KMS-11 (cell line): Measurements from ENCODE around the gene TRIM8.

Source experiments
- H2AFZ ChIP-seq: fragments of 200-600 bp; sonication (generic); 2 replicates; pipeline ENCODE4 v1.6.1; 2016; ENCODE audit warnings: antibody characterized with exemption, mixed run types, low read depth
- H3K27ac ChIP-seq: fragments of 200-600 bp; sonication (generic); 2 replicates; pipeline ENCODE4 v1.6.1; 2016; ENCODE audit warnings: mild to moderate bottlenecking, mixed run types
- H3K27me3 ChIP-seq: fragments of 200-600 bp; sonication (generic); 2 replicates; pipeline ENCODE4 v1.6.1; 2017; ENCODE audit warnings: mild to moderate bottlenecking, low read depth, mixed run types, moderate library complexity; ENCODE audit not compliant: insufficient read depth
- H3K36me3 ChIP-seq: fragments of 200-600 bp; sonication (generic); 2 replicates; pipeline ENCODE4 v1.6.1; 2017; ENCODE audit warnings: mild to moderate bottlenecking, mixed run types; ENCODE audit not compliant: insufficient read depth
- H3K4me1 ChIP-seq: fragments of 200-600 bp; sonication (generic); 2 replicates; pipeline ENCODE4 v1.6.1; 2016; ENCODE audit warnings: mild to moderate bottlenecking, low read depth, mixed run types; ENCODE audit not compliant: poor library complexity, severe bottlenecking
- H3K4me2 ChIP-seq: fragments of 200-600 bp; sonication (generic); 2 replicates; pipeline ENCODE4 v1.7.0; 2016; ENCODE audit warnings: mild to moderate bottlenecking, mixed run types
- H3K4me3 ChIP-seq: fragments of 200-600 bp; sonication (generic); IDR thresholded peaks from 2 replicates; pipeline ENCODE4 v1.6.1; 2017; ENCODE audit warnings: low read depth, low read length, mixed read lengths; ENCODE audit not compliant: insufficient read depth
- H3K79me2 ChIP-seq: fragments of 200-600 bp; sonication (generic); 2 replicates; pipeline ENCODE4 v1.6.1; 2016; ENCODE audit warnings: low read depth, mixed run types; ENCODE audit not compliant: insufficient read depth
- H3K9ac ChIP-seq: fragments of 200-600 bp; sonication (generic); 2 replicates; pipeline ENCODE4 v1.6.1; 2016; ENCODE audit warnings: mild to moderate bottlenecking, mixed run types
- H4K20me1 ChIP-seq: fragments of 200-600 bp; sonication (generic); 2 replicates; pipeline ENCODE4 v1.6.1; 2016; ENCODE audit warnings: mild to moderate bottlenecking, mixed run types; ENCODE audit not compliant: insufficient read depth
- CTCF ChIP-seq: fragments of 200-600 bp; sonication (generic); conservative IDR thresholded peaks from 2 replicates; pipeline ENCODE4 v1.6.1; 2017; ENCODE audit warnings: low read depth, mild to moderate bottlenecking, antibody characterized with exemption, low read length, moderate library complexity, mixed read lengths

TRIM8 gene

GRCh38 chr10:102657984-102658724 lies 13.9 kb downstream of the TRIM8 start:
- Histone ChIP-seq H3K9ac (no peak overlapping the region), H3K27ac (no peak overlapping the region), H3K79me2 (peaks cover 6% of the 10 kb centered on the region; the same call in 1 of the 2 replicates), H3K27me3 (no peaks in the 10 kb centered on the region), H3K36me3 (peaks cover 3% of the 10 kb centered on the region; the same call in 1 of the 2 replicates), H2AFZ (no peak overlapping the region), H4K20me1 (no peaks in the 10 kb centered on the region), H3K4me1 (peaks cover 26% of the 10 kb centered on the region), H3K4me2 (no peak overlapping the region), H3K4me3 (no peak overlapping the region)
- no peak for TF ChIP-seq CTCF

GRCh38 chr10:102658802-102659201 lies 14.5 kb downstream of the TRIM8 start:
- Histone ChIP-seq H3K36me3 (peaks cover 3% of the 10 kb centered on the region; the same call in 1 of the 2 replicates), H3K4me2 (no peak overlapping the region), H3K9ac (no peak overlapping the region), H2AFZ (no peak overlapping the region), H3K27me3 (no peaks in the 10 kb centered on the region), H3K4me3 (no peak overlapping the region), H4K20me1 (no peaks in the 10 kb centered on the region), H3K4me1 (peaks cover 25% of the 10 kb centered on the region), H3K27ac (no peak overlapping the region; the same call in 1 of the 2 replicates), H3K79me2 (0 out of 2 replicates have a peak, but pooled peaks cover 2% of the 10 kb centered on the region)
- TF ChIP-seq CTCF: no peak

GRCh38 chr10:102660888-102661657 lies 16.8 kb downstream of the TRIM8 start:
- H4K20me1 ChIP-seq: no peaks in the 10 kb centered on the region
- no peak overlapping the region for H3K4me3 ChIP-seq
- H3K27ac ChIP-seq: peak overlapping the region; percentile 70
- H3K79me2 ChIP-seq: no peaks in the 10 kb centered on the region
- peak overlapping the region; percentile 84 for H3K4me2 ChIP-seq
- no peaks in the 10 kb centered on the region for H3K27me3 ChIP-seq
- TF ChIP-seq CTCF: no peak
- peak overlapping the region; percentile 30; the same call in 1 of the 2 replicates for H3K9ac ChIP-seq
- H3K36me3 ChIP-seq: no peaks in the 10 kb centered on the region; the same call in 1 of the 2 replicates
- H3K4me1 ChIP-seq: peaks cover 33% of the 10 kb centered on the region
- peak overlapping the region; percentile 50; the same call in 1 of the 2 replicates for H2AFZ ChIP-seq

- Histone ChIP-seq H3K9ac (no peak overlapping the region), H3K4me2 (peak overlapping the region; percentile 84), H2AFZ (peak overlapping the region; percentile 50; the same call in 1 of the 2 replicates)
Measured at GRCh38 chr10:102661658-102662028, 17.4 kb downstream of the TRIM8 start.

More at GRCh38 chr10:102661658-102662028, 17.4 kb downstream of the TRIM8 start:
- Histone ChIP-seq H3K27me3 (no peaks in the 10 kb centered on the region), H4K20me1 (no peaks in the 10 kb centered on the region), H3K27ac (peak overlapping the region; percentile 29; the same call in 1 of the 2 replicates), H3K4me3 (no peak overlapping the region), H3K79me2 (no peaks in the 10 kb centered on the region), H3K36me3 (no peaks in the 10 kb centered on the region; the same call in 1 of the 2 replicates), H3K4me1 (peaks cover 33% of the 10 kb centered on the region)
- no peak for TF ChIP-seq CTCF
